Naive thymus-derived CD4-positive, alpha-beta T cell (primary cell): ENCODE results near the gene CACNA1G. TPM values are rescaled to one million over a fixed set of nuclear protein-coding genes. Genes with fewer than 3 reads are reported as not detected.

Source experiments
- ATAC-seq: fragments of 150-1000 bp; cut with Tn5 transposase; 2 replicates; pipeline ENCODE4 v1.10.0; 2021; ENCODE audit warnings: mild to moderate bottlenecking, moderate library complexity
- CTCF ChIA-PET: fragments of 350-600 bp; sonication (Branson Sonifier 250); formaldehyde crosslinking; loops from one replicate; lab custom pipeline; 2021; ENCODE audit warnings: antibody characterized with exemption; lab: Charles Lee
- POLR2A ChIA-PET: fragments of 350-600 bp; sonication (Branson Sonifier 250); formaldehyde crosslinking; loops from one replicate; lab custom pipeline; 2021; ENCODE audit warnings: antibody characterized with exemption, inconsistent platforms; lab: Charles Lee
- DNase-seq, 9 donors: peaks; one replicate each; pipeline versions ENCODE4 v3.0.0 to v3.0.0-alpha.2; 2020 to 2022; ENCODE audit warnings: mixed read lengths in 1 of 9
- H3K27ac ChIP-seq: one replicate; pipeline ENCODE4 v1.7.0; 2013; ENCODE audit warnings: mild to moderate bottlenecking, low read depth, low read length, moderate library complexity
- H3K27me3 ChIP-seq, 2 donors: one replicate each; pipeline ENCODE4 v1.7.0; 2013; ENCODE audit warnings: low read length in 2 of 2, mild to moderate bottlenecking in 2 of 2, moderate library complexity in 2 of 2; ENCODE audit not compliant: control insufficient read depth in 2 of 2, insufficient read depth in 2 of 2
- H3K36me3 ChIP-seq, 3 experiments: 1 replicate in 2 of 3; 2 replicates in 1 of 3; pipeline ENCODE4 v1.7.0; 2013; ENCODE audit warnings: low read length in 3 of 3, mild to moderate bottlenecking in 3 of 3, moderate library complexity in 1 of 3; ENCODE audit not compliant: insufficient read depth in 3 of 3, control insufficient read depth in 2 of 3
- H3K4me1 ChIP-seq, 2 donors: one replicate each; pipeline ENCODE4 v1.7.0; 2013; ENCODE audit warnings: low read length in 2 of 2, mild to moderate bottlenecking in 2 of 2, moderate library complexity in 1 of 2; ENCODE audit not compliant: control insufficient read depth in 2 of 2, insufficient read depth in 2 of 2
- H3K4me3 ChIP-seq: 2 replicates; pipeline ENCODE4 v1.7.0; 2013; ENCODE audit warnings: mild to moderate bottlenecking, low read length
- H3K9me3 ChIP-seq, 3 experiments: 1 replicate in 2 of 3; 2 replicates in 1 of 3; pipeline ENCODE4 v1.7.0; 2013; ENCODE audit warnings: low read length in 3 of 3; ENCODE audit not compliant: control insufficient read depth in 2 of 3
- H3K27ac Mint-ChIP-seq, 9 donors: one replicate each; pipeline ENCODE4 v1.8.0; 2020 to 2022; ENCODE audit warnings: mixed read lengths in 9 of 9, mild to moderate bottlenecking in 8 of 9, moderate library complexity in 5 of 9, inconsistent platforms in 2 of 9
- H3K27me3 Mint-ChIP-seq, 5 donors: one replicate each; pipeline ENCODE4 v1.8.0; 2021 to 2022; ENCODE audit warnings: mixed read lengths in 5 of 5, mild to moderate bottlenecking in 1 of 5
- H3K36me3 Mint-ChIP-seq, 5 donors: one replicate each; pipeline ENCODE4 v1.8.0; 2020 to 2022; ENCODE audit warnings: mixed read lengths in 5 of 5, mild to moderate bottlenecking in 3 of 5, inconsistent platforms in 1 of 5
- H3K4me1 Mint-ChIP-seq, 7 donors: one replicate each; pipeline ENCODE4 v1.8.0; 2020 to 2022; ENCODE audit warnings: mixed read lengths in 7 of 7, mild to moderate bottlenecking in 3 of 7, inconsistent platforms in 1 of 7
- H3K4me3 Mint-ChIP-seq, 10 donors: one replicate each; pipeline ENCODE4 v1.8.0; 2020 to 2022; ENCODE audit warnings: mild to moderate bottlenecking in 10 of 10, mixed read lengths in 10 of 10, moderate library complexity in 6 of 10, inconsistent platforms in 2 of 10
- H3K9me3 Mint-ChIP-seq, 11 donors: one replicate each; pipeline ENCODE4 v1.8.0; 2020 to 2022; ENCODE audit warnings: mixed read lengths in 11 of 11, mild to moderate bottlenecking in 4 of 11, inconsistent platforms in 1 of 11, moderate library complexity in 1 of 11
- intact Hi-C, 2 donors: fragments of 100-400 bp; cut with micrococcal nuclease; formaldehyde crosslinking; loops; one replicate each; pipeline ENCODE4 v1.15.1; 2023
- polyA plus RNA-seq, 2 donors: library from polyadenylated mRNA; unstranded; fragments of 300-500 nt; fragmentation: Illumina TruSeq; gene quantifications; one replicate each; pipeline ENCODE4 v1.2.3, GENCODE V29; 2021
- total RNA-seq, 6 experiments: library from RNA in 5 of 6; stranded (reverse) in 5 of 6; gene quantifications; 1 replicate in 5 of 6; 2 replicates in 1 of 6; pipeline ENCODE4 v1.2.3 and lab custom pipeline; 2021 to 2026

Gene CACNA1G
- total and polyA plus RNA-seq, 7 experiments from 2014 or later, result not detected

DNA sequence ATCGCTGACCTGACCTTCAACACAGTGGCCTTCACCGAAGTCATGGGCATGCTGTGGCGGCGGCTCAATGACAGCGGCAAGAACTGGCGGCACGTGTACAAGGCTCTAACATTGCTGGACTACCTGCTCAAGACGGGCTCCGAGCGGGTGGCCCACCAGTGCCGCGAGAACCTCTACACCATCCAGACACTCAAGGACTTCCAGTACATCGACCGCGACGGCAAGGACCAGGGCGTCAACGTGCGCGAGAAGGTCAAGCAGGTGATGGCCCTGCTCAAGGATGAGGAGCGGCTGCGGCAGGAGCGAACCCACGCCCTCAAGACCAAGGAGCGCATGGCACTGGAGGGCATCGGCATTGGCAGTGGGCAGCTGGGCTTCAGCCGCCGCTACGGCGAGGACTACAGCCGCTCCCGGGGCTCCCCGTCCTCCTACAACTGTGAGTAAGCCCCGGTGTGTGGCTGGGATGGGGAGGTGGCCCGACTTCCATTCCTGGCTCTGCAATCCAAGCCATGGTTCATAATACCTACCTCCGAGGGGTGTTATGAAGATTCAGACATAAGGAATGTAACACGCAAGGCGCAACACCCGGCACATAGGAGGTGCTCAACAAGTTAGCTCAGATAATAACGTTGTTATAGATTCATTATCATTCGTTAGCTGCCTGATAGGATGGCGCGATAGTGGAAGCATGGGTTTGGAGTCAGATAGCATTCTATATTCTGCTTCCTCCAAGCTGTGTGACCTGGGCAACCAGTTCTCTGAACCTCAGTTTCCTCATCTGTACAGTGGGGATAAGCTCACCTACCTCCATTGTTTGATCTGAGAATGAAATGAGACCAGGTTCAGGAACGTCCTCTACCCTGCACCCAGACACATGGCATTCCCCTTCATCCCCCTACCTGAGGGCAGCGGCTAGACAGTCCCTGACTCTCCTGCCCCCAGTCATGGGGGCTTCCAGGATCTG lies 23.6 kb upstream of the CACNA1G start:
- Histone ChIP-seq H3K4me1 (peaks cover 4 to 21% of the 10 kb centered on the region in 2 donors), H3K36me3 (no peaks in the 10 kb centered on the region), H3K9me3 (no peaks in the 10 kb centered on the region), H3K27me3 (peaks cover 0 to 14% of the 10 kb centered on the region in 2 donors), H3K4me3 (no peak overlapping the region), H3K27ac (no peak overlapping the region)
- POLR2A ChIA-PET, result no interaction called here
- ATAC-seq (no peak), DNase-seq (no peak)
- CTCF ChIA-PET, result no interaction called here
- no peaks in the 10 kb centered on the region for H3K9me3 Mint-ChIP-seq
- no peak overlapping the region for H3K27ac Mint-ChIP-seq
- H3K4me1 Mint-ChIP-seq, result peaks cover 11 to 27% (median 15%) of the 10 kb centered on the region in 7 donors
- H3K4me3 Mint-ChIP-seq, result no peak overlapping the region
- intact Hi-C loops, result no loop called here
- peaks cover 17 to 36% (median 25%) of the 10 kb centered on the region in 5 donors for H3K27me3 Mint-ChIP-seq
- H3K36me3 Mint-ChIP-seq, result no peaks in the 10 kb centered on the region

DNA sequence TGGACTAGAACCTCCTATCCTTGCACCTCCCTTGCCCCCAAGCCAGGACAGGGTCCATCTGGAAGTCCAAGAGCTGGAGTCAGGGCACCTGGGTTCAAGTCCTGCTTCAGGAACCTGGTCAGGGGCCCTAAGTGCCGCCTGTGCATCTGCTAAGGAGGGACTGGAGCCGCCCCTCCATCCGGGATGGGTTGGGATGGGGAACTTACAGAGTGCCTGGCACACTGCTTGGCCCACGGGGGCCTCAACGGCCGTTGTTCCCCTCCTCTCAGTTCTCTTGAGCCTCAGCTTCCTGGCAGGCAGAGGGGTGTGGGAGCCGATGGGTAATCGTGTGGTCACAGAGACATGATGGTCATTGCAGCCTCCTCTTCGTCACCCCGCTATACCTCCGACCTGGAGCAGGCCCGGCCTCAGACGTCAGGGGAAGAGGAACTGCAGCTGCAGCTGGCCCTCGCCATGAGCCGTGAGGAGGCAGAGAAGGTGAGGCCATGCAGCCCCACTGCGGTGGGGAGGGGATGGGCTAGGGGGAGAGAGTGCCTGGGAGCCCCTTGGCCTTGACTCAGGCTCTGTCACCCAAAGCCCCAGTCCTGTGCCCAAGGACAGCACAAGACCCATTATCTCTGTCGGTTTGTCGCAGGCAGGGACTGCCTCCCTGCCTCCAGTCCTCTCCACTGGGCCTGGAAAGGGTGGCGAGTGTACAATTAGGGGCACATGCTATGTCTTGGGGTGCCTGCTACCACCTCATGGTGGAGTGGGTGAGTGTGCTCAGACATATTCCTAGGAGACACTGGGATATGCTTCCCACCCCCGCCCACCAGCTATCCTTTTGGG lies 22.6 kb upstream of the CACNA1G start:
- no peak overlapping the region for H3K27ac ChIP-seq
- H3K27me3 ChIP-seq, result peaks cover 0 to 7% of the 10 kb centered on the region in 2 donors
- H3K4me1 ChIP-seq, result peaks cover 10 to 16% of the 10 kb centered on the region in 2 donors
- no peaks in the 10 kb centered on the region for H3K36me3 ChIP-seq
- ChIA-PET POLR2A (no interaction called here), CTCF (no interaction called here)
- Mint-ChIP-seq H3K4me3 (no peak overlapping the region), H3K36me3 (no peaks in the 10 kb centered on the region), H3K27me3 (peaks cover 13 to 31% (median 19%) of the 10 kb centered on the region in 5 donors), H3K27ac (no peak overlapping the region), H3K9me3 (no peaks in the 10 kb centered on the region), H3K4me1 (peaks cover 12 to 26% (median 20%) of the 10 kb centered on the region in 7 donors)
- intact Hi-C loops, result no loop called here
- no peak for ATAC-seq
- no peak overlapping the region for H3K4me3 ChIP-seq
- no peak for DNase-seq
- H3K9me3 ChIP-seq, result no peaks in the 10 kb centered on the region

GRCh38 chr17:50538549-50539410 lies 21.7 kb upstream of the CACNA1G start:
- CTCF ChIA-PET, result no interaction called here
- POLR2A ChIA-PET, result no interaction called here
- ATAC-seq (no peak), DNase-seq (no peak)
- no peaks in the 10 kb centered on the region for H3K9me3 Mint-ChIP-seq
- Histone ChIP-seq H3K4me3 (no peak overlapping the region), H3K27me3 (no peaks in the 10 kb centered on the region), H3K27ac (no peak overlapping the region), H3K9me3 (no peaks in the 10 kb centered on the region), H3K4me1 (peaks cover 10% of the 10 kb centered on the region in 2 donors), H3K36me3 (no peaks in the 10 kb centered on the region)
- peaks cover 5 to 26% (median 12%) of the 10 kb centered on the region in 5 donors for H3K27me3 Mint-ChIP-seq
- intact Hi-C loops, result no loop called here
- no peak overlapping the region for H3K4me3 Mint-ChIP-seq
- H3K4me1 Mint-ChIP-seq, result peaks cover 5 to 18% (median 12%) of the 10 kb centered on the region in 7 donors
- peak overlapping the region in 1 of 9 donors; percentile 51 for H3K27ac Mint-ChIP-seq
- H3K36me3 Mint-ChIP-seq, result no peaks in the 10 kb centered on the region

DNA sequence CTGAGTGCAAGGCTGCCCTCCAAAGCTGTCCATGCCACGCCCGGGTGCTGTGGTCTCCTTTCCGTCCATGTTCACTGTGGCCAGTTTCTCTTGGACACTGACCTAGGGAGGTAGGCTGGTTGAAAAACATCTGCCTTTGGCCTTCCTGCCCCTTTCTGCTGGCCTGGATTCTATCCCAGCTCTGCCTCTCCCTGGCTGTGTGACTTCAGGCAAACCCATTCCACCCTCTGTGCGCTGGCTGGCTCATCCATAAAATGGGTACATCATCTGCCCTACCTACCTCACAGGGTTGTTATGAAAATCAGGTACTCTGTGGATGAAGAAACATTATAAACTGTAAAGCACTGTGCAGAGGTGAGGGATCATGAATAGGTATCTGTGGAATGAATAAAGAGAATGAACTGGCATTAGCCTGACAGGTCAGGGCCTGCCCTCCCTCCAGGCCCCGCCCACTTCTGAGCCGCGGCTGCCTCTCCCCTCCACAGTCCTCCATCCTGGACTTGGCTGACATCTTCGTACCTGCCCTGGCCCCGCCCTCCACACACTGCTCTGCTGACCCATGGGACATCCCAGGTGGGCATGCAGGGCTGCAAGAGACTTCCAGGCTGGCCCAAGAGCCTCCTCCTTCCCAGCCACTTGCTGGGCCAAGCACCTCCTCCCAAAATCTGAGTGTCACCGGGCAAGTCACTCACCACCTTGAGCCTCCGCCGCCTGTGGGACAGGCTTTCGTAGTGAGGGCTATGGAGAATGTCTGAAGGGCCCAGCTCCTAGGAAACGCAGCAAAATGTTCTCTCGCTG lies 20.6 kb upstream of the CACNA1G start:
- intact Hi-C loops, result loop anchor here (5.0 to 10.0 kb wide), 2 partner anchors 167 to 615 kb away; partner anchors contain the start of genes ANKRD40 (in 2 of the 2) and NME1 (in 1 of the 2)
- Mint-ChIP-seq H3K27ac (no peak overlapping the region), H3K9me3 (no peaks in the 10 kb centered on the region), H3K4me1 (peaks cover 0 to 21% (median 15%) of the 10 kb centered on the region in 7 donors), H3K27me3 (peaks cover 3 to 23% (median 13%) of the 10 kb centered on the region in 5 donors), H3K36me3 (no peaks in the 10 kb centered on the region), H3K4me3 (peak overlapping the region in 1 of 10 donors; percentile 38)
- no peaks in the 10 kb centered on the region for H3K27me3 ChIP-seq
- H3K4me3 ChIP-seq, result no peak overlapping the region
- no peaks in the 10 kb centered on the region for H3K36me3 ChIP-seq
- no peak for DNase-seq
- POLR2A ChIA-PET, result no interaction called here
- H3K4me1 ChIP-seq, result peaks cover 10% of the 10 kb centered on the region in 2 donors
- no peaks in the 10 kb centered on the region for H3K9me3 ChIP-seq
- CTCF ChIA-PET, result no interaction called here
- no peak overlapping the region for H3K27ac ChIP-seq
- no peak for ATAC-seq

DNA sequence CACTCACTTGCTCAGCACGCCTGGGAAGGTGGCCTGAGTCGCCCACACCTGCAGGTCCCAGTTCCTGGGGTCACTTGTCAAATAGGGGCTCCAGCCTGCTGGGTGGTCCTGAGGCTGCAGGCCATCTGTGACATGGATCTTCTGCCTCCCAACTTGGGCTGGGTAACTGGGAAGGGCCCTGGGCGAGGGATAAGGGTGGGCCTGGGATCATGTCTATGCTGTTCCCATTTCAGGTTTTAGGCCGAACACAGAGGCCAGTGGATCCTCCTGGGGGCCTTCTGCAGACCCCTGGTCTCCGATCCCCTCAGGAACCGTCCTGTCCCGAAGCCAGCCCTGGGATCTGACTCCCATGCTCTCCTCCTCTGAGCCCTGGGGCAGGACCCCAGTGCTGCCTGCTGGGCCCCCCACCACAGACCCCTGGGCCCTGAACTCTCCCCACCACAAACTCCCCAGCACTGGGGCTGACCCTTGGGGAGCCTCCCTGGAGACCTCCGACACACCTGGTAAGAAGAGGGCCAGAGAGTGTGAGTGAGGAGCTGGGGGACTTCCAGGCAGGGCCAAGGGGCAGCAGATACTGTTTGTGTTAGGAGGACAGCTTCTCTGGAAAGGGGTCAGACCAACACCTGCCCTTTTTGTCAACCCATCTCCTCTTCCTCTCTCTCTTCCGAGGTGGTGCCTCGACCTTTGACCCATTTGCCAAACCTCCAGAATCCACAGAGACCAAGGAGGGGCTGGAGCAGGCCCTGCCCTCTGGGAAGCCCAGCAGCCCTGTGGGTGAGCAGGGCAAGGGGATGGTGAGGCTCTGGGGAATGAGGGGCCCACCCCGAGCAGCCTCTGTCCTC lies 19.7 kb upstream of the CACNA1G start:
- Mint-ChIP-seq H3K27ac (no peak overlapping the region), H3K4me1 (peaks cover 0 to 19% (median 15%) of the 10 kb centered on the region in 7 donors), H3K9me3 (no peaks in the 10 kb centered on the region), H3K4me3 (peak overlapping the region in 8 of 10 donors; percentile 80 to 88 (median 85)), H3K36me3 (no peaks in the 10 kb centered on the region), H3K27me3 (peaks cover 0 to 23% (median 11%) of the 10 kb centered on the region in 5 donors)
- no peaks in the 10 kb centered on the region for H3K9me3 ChIP-seq
- intact Hi-C loops, result loop anchor here (1.0 to 10.0 kb wide), 3 partner anchors 58 to 614 kb away; partner anchors contain the start of genes ANKRD40 (in 2 of the 2) and NME1 (in 1 of the 2)
- CTCF ChIA-PET, result interaction anchor here (1.0 to 1.2 kb wide), 2 partner anchors 26 to 88 kb away, joined by 3 to 4 read pairs; no protein-coding TSS in a partner anchor
- ATAC-seq (no peak), DNase-seq (no peak)
- no peak overlapping the region for H3K4me3 ChIP-seq
- H3K36me3 ChIP-seq, result no peaks in the 10 kb centered on the region
- H3K27me3 ChIP-seq, result no peaks in the 10 kb centered on the region
- POLR2A ChIA-PET, result interaction anchor here (0.6 to 2.1 kb wide), 3 partner anchors 19 to 190 kb away, joined by 3 to 9 read pairs (median 3); partner anchors contain the start of gene CACNA1G
- H3K27ac ChIP-seq, result no peak overlapping the region
- peaks cover 10% of the 10 kb centered on the region in 2 donors for H3K4me1 ChIP-seq
